Neural cell (in vitro differentiated cells): ENCODE results near the gene SMIM22. TPM values are rescaled to one million over a fixed set of nuclear protein-coding genes. Genes with fewer than 3 reads are reported as not detected.

Experiments
- H2AFZ ChIP-seq: fragments of 200-600, 300-800 bp; sonication (generic), shearing (Covaris generic); 2 replicates; pipeline ENCODE4 v1.6.0; 2014; ENCODE audit warnings: low read depth, mild to moderate bottlenecking, antibody characterized with exemption, low read length, moderate library complexity
- H3F3A ChIP-seq: fragments of 200-600 bp; shearing (Covaris generic); 2 replicates; pipeline ENCODE4 v1.6.1; 2016; ENCODE audit warnings: mild to moderate bottlenecking, moderate library complexity, mixed read lengths, antibody characterized with exemption, low read length; ENCODE audit not compliant: insufficient read depth, poor library complexity, severe bottlenecking
- H3K27ac ChIP-seq: fragments of 200-600, 300-800 bp; sonication (generic), shearing (Covaris generic); 2 replicates; pipeline ENCODE4 v1.5.1; 2014; ENCODE audit warnings: mild to moderate bottlenecking, low read length, moderate library complexity
- H3K27me3 ChIP-seq: fragments of 300-800, 200-600 bp; sonication (generic), shearing (Covaris generic); 2 replicates; pipeline ENCODE4 v1.6.0; 2014; ENCODE audit warnings: mild to moderate bottlenecking, low read depth, low read length, moderate library complexity; ENCODE audit not compliant: insufficient read depth
- H3K36me3 ChIP-seq: fragments of 300-800, 200-600 bp; sonication (generic), shearing (Covaris generic); 2 replicates; pipeline ENCODE4 v1.5.1; 2014; ENCODE audit warnings: mild to moderate bottlenecking, antibody characterized with exemption, low read length, moderate library complexity; ENCODE audit not compliant: insufficient read depth
- H3K4me2 ChIP-seq: fragments of 300-800, 200-600 bp; sonication (generic), shearing (Covaris generic); 2 replicates; pipeline ENCODE4 v1.6.0; 2014; ENCODE audit warnings: mild to moderate bottlenecking, low read length
- H3K4me3 ChIP-seq: fragments of 300-800, 200-600 bp; sonication (generic), shearing (Covaris generic); 2 replicates; pipeline ENCODE4 v1.5.1; 2014; ENCODE audit warnings: mild to moderate bottlenecking, low read length, moderate library complexity
- H3K79me2 ChIP-seq: fragments of 200-600 bp; shearing (Covaris generic); replicated peaks from 2 replicates; pipeline ENCODE4 v1.6.0; 2014; ENCODE audit warnings: mild to moderate bottlenecking, low read length, moderate library complexity; ENCODE audit not compliant: insufficient read depth
- H3K9ac ChIP-seq: fragments of 300-800, 200-600 bp; sonication (generic), shearing (Covaris generic); 2 replicates; pipeline ENCODE4 v1.6.1; 2016; ENCODE audit warnings: mild to moderate bottlenecking, low read length, mixed read lengths
- H3K9me2 ChIP-seq: fragments of 200-600 bp; shearing (Covaris generic); 2 replicates; pipeline ENCODE4 v1.6.1; 2016; ENCODE audit warnings: mild to moderate bottlenecking, low read length, mixed read lengths; ENCODE audit not compliant: insufficient read depth
- H3K9me3 ChIP-seq: fragments of 200-600, 300-800 bp; sonication (generic), shearing (Covaris generic); 2 replicates; pipeline ENCODE4 v1.6.1; 2016; ENCODE audit warnings: mild to moderate bottlenecking, mixed run types, low read length, moderate library complexity, mixed read lengths
- H4K20me1 ChIP-seq: fragments of 200-600 bp; shearing (Covaris generic); 2 replicates; pipeline ENCODE4 v1.6.1; 2016; ENCODE audit warnings: mild to moderate bottlenecking, mixed run types; ENCODE audit not compliant: insufficient read depth
- EP300 ChIP-seq: fragments of 450-650 bp; conservative IDR thresholded peaks from 2 replicates; pipeline ENCODE4 v1.6.1; 2014; ENCODE audit warnings: antibody characterized with exemption, mild to moderate bottlenecking, moderate library complexity; ENCODE audit not compliant: poor library complexity, severe bottlenecking
- EZH2 ChIP-seq: fragments of 200-600, 300-800 bp; shearing (Covaris generic), sonication (generic); IDR thresholded peaks from 2 replicates; pipeline ENCODE4 v1.6.1; 2014; ENCODE audit warnings: antibody characterized with exemption, low read length, borderline replicate concordance, mild to moderate bottlenecking; ENCODE audit not compliant: insufficient read depth, poor library complexity, severe bottlenecking
- MXI1 ChIP-seq: fragments of 450-650 bp; conservative IDR thresholded peaks from 2 replicates; pipeline ENCODE4 v1.6.1; 2014; ENCODE audit warnings: antibody characterized with exemption, mild to moderate bottlenecking; ENCODE audit not compliant: poor library complexity, severe bottlenecking
- POLR2AphosphoS5 ChIP-seq: IDR thresholded peaks from 2 replicates; pipeline ENCODE4 v1.6.1; 2012
- RAD21 ChIP-seq: fragments of 450-650 bp; conservative IDR thresholded peaks from 2 replicates; pipeline ENCODE4 v1.6.1; 2014; ENCODE audit warnings: antibody characterized with exemption, mild to moderate bottlenecking, moderate library complexity
- SMC3 ChIP-seq: fragments of 450-650 bp; conservative IDR thresholded peaks from 2 replicates; pipeline ENCODE4 v1.6.1; 2014; ENCODE audit warnings: antibody characterized with exemption, mild to moderate bottlenecking, moderate library complexity; ENCODE audit not compliant: poor library complexity
- TAF1 ChIP-seq: IDR thresholded peaks from 2 replicates; pipeline ENCODE4 v1.6.1; 2012; ENCODE audit warnings: low read depth
- polyA plus RNA-seq: library from polyadenylated mRNA; depleted of rRNA; stranded (reverse); fragments of >200 nt; gene quantifications from 2 replicates; pipeline ENCODE4 v1.2.3, GENCODE V29; 2014
- TF ChIP-seq, protein P1 (sequence below): IDR thresholded peaks from 2 replicates; pipeline ENCODE4 v1.6.1; 2012; ENCODE audit warnings: borderline replicate concordance
- TF ChIP-seq, protein P2 (sequence below): fragments of 450-650 bp; IDR thresholded peaks from 2 replicates; pipeline ENCODE4 v1.5.1; 2014; ENCODE audit warnings: antibody characterized with exemption, mild to moderate bottlenecking, moderate library complexity; ENCODE audit not compliant: poor library complexity, severe bottlenecking

Gene SMIM22
- polyA plus RNA-seq, 1 donor from 2014 or later: not detected

DNA sequence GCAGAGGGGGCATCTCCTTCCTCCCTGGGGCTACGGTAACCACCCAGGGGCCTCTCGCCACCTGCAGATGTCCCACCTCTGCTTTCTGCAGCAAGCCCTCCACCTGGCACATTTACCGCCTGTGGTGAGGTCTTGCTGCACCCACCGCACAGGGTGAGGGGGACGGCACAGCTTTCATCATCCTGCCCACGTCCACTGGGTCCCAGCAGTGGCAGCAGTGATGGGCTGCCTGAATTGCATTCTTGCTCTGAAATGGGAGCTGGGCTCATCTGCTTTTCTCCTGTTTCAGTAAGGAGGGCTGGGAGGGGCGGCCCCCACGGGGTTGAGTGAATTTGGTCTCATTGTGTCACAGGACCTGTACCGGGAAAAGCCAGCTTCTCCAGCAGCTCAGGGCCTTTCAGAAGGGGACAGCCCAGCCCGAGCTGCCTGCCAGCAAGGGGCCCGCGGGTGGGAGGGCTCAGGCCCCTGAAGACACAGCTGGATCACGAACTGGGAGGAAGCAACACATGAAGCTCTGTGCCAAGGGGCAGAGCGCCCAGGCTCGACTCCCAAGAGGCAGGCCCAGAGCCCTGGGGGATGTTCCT, 48.1 kb upstream of the SMIM22 start:
- Histone ChIP-seq H3K9me3 (no peaks in the 10 kb centered on the region), H3K79me2 (no peaks in the 10 kb centered on the region), H3K36me3 (no peaks in the 10 kb centered on the region)

DNA sequence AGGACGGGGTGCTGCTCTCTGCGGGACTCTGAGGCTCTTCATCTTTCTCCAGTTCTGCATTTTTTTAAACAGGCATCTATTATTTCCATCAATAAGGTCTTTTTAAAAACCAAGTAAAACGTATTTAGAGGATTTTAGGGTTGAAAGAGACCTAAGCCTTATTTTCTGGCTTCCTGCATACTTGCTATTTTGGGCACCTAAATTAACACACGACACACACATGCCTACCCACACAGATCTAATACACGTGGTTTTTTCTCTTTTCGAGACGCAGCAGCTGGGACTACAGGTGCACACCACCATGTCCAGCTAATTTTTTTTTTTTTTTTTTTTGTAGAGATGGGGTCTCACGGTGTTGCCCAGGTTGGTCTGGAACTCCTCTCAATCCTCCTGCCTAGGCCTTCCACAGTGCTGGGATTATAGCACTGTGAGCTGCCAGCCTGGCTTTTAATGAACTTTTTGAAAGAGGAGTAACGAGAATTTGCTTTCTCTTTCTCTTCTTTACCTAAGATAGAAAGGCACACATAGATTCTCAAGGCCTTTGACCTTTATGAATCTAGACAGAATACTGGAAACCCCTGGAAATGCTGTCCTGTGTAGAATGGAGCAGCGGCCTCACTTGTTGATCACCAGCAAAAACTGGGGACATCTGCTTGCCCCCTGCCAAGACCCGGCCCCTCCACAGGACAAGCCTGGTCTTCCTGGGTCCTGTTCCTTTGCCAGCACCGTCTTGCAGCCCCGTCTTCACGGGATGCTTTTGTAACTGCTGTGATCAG, 47.1 kb upstream of the SMIM22 start:
- H3K79me2 ChIP-seq: no peaks in the 10 kb centered on the region
- no peak overlapping the region for H3K4me2 ChIP-seq
- no peaks in the 10 kb centered on the region for H3K9me3 ChIP-seq
- no peaks in the 10 kb centered on the region for H3F3A ChIP-seq
- no peak overlapping the region for H3K27ac ChIP-seq
- H3K36me3 ChIP-seq: no peaks in the 10 kb centered on the region
- no peaks in the 10 kb centered on the region for H3K27me3 ChIP-seq
- no peaks in the 10 kb centered on the region for H3K9me2 ChIP-seq
- H3K9ac ChIP-seq: no peak overlapping the region
- H2AFZ ChIP-seq: no peak overlapping the region
- H3K4me3 ChIP-seq: no peak overlapping the region
- H4K20me1 ChIP-seq: no peaks in the 10 kb centered on the region
- TF ChIP-seq SMC3: no peak
- TF ChIP-seq EZH2: no peak
- TF ChIP-seq MXI1: no peak
- TF ChIP-seq TAF1: no peak
- TF ChIP-seq EP300: no peak
- TF ChIP-seq, protein P1, sequence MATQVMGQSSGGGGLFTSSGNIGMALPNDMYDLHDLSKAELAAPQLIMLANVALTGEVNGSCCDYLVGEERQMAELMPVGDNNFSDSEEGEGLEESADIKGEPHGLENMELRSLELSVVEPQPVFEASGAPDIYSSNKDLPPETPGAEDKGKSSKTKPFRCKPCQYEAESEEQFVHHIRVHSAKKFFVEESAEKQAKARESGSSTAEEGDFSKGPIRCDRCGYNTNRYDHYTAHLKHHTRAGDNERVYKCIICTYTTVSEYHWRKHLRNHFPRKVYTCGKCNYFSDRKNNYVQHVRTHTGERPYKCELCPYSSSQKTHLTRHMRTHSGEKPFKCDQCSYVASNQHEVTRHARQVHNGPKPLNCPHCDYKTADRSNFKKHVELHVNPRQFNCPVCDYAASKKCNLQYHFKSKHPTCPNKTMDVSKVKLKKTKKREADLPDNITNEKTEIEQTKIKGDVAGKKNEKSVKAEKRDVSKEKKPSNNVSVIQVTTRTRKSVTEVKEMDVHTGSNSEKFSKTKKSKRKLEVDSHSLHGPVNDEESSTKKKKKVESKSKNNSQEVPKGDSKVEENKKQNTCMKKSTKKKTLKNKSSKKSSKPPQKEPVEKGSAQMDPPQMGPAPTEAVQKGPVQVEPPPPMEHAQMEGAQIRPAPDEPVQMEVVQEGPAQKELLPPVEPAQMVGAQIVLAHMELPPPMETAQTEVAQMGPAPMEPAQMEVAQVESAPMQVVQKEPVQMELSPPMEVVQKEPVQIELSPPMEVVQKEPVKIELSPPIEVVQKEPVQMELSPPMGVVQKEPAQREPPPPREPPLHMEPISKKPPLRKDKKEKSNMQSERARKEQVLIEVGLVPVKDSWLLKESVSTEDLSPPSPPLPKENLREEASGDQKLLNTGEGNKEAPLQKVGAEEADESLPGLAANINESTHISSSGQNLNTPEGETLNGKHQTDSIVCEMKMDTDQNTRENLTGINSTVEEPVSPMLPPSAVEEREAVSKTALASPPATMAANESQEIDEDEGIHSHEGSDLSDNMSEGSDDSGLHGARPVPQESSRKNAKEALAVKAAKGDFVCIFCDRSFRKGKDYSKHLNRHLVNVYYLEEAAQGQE: no peak
- no peak for TF ChIP-seq RAD21
- TF ChIP-seq POLR2AphosphoS5: no peak

More for the DNA sequence above, 48.1 kb upstream of the SMIM22 start:
- H3K27ac ChIP-seq: no peak overlapping the region
- H4K20me1 ChIP-seq: no peaks in the 10 kb centered on the region
- H3F3A ChIP-seq: no peaks in the 10 kb centered on the region
- TF ChIP-seq EZH2: no peak
- TF ChIP-seq EP300: no peak
- no peak for TF ChIP-seq POLR2AphosphoS5
- TF ChIP-seq, protein P1: no peak
- no peak for TF ChIP-seq SMC3
- TF ChIP-seq TAF1: no peak
- TF ChIP-seq MXI1: no peak
- TF ChIP-seq RAD21: no peak
- TF ChIP-seq, protein P2, sequence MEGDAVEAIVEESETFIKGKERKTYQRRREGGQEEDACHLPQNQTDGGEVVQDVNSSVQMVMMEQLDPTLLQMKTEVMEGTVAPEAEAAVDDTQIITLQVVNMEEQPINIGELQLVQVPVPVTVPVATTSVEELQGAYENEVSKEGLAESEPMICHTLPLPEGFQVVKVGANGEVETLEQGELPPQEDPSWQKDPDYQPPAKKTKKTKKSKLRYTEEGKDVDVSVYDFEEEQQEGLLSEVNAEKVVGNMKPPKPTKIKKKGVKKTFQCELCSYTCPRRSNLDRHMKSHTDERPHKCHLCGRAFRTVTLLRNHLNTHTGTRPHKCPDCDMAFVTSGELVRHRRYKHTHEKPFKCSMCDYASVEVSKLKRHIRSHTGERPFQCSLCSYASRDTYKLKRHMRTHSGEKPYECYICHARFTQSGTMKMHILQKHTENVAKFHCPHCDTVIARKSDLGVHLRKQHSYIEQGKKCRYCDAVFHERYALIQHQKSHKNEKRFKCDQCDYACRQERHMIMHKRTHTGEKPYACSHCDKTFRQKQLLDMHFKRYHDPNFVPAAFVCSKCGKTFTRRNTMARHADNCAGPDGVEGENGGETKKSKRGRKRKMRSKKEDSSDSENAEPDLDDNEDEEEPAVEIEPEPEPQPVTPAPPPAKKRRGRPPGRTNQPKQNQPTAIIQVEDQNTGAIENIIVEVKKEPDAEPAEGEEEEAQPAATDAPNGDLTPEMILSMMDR: no peak
- H2AFZ ChIP-seq: no peak overlapping the region
- no peaks in the 10 kb centered on the region for H3K9me2 ChIP-seq
- H3K9ac ChIP-seq: no peak overlapping the region
- H3K27me3 ChIP-seq: no peaks in the 10 kb centered on the region
- no peak overlapping the region for H3K4me3 ChIP-seq
- H3K4me2 ChIP-seq: no peak overlapping the region
